H1 (cell line): ENCODE results near the gene UVSSA. TPM values are rescaled to one million over a fixed set of nuclear protein-coding genes. Genes with fewer than 3 reads are reported as not detected.

Experiments
- ASH2L ChIP-seq: fragments of 200-600, 300-600 bp; sonication (generic); IDR thresholded peaks from one replicate; pipeline ENCODE4 v1.7.1; 2017; ENCODE audit warnings: low read length
- CBX5 ChIP-seq: fragments of 300-800, 300-1000 bp; sonication (generic); IDR thresholded peaks from 2 replicates; pipeline ENCODE4 v1.7.1; 2016; ENCODE audit warnings: antibody characterized with exemption, low read length, low read depth
- polyA plus RNA-seq, 7 experiments: library from polyadenylated mRNA; depleted of rRNA in 3 of 7; stranded (reverse) in 5 of 7; unstranded in 2 of 7; fragments of >200 nt in 5 of 7; fragments of 200-250 nt in 2 of 7; gene quantifications; 1 replicate in 5 of 7; 2 replicates in 1 of 7; 4 replicates in 1 of 7; pipeline versions ENCODE4 v1.2.1 to v1.2.3, GENCODE V29; 2011 to 2013; ENCODE audit warnings: missing spikeins in 2 of 7, mixed read lengths in 2 of 7
- total RNA-seq: library from RNA; stranded (reverse); fragmentation: NEBNext Ultra II Directional; extraction: Animal tissue kit (Norgen Biotek cat#: 25700); gene quantifications from 2 replicates; pipeline ENCODE4 v1.2.1, GENCODE V29; 2021

UVSSA gene
- total and polyA plus RNA-seq, 2 of the 8 experiments (the other 6 are each of a cell fraction or from before 2014, with no cell fraction given): 14.5 to 19.4 TPM

DNA sequence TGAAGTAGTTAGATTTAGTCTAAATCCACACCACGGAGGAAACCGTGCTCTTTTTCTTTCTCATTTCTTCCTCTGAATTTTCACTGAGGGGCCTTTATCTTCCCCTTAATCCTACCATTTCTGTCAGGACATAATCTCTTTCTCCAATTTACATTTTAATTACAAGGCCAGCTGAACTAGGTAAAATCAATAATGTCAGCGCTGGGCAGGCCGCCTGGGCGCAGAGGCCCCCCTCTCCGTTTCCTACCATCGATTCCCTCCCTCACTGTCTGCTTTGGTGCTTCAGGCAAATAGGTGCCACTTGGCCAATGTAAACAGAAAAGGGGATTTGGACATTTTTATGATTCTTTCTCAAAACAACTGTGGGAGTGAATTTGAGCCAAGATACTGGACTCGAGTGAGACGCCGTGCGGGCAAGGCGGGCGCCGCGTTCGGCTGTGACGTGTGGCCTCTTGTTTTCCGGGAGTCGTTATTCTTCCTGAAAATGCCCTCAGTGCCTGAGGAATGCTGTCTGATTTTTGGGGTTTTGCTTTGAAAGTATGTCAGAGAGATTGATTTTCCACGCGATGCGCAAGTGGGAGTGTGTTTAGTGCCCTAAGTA is 22.6 kb downstream of the UVSSA start (continued):
- no peak for TF ChIP-seq CBX5
- no peak for TF ChIP-seq ASH2L
